ENCODE measurements around the gene ROBO3.

Gene ROBO3

GRCh38 chr11:124838805-124839127 lies 26.5 kb upstream of the ROBO3 start:
- no peak for TF ChIP-seq CTCF (IDR thresholded peaks at IDR 0.05)
- Histone ChIP-seq H3K27ac (no peak overlapping the region), H3K4me3 (no peak overlapping the region)
- no peak for DNase-seq (ENCODE audit: low spot score)

GRCh38 chr11:124839128-124839971 lies 25.9 kb upstream of the ROBO3 start:
- peak; percentile 69 for DNase-seq (ENCODE audit: low spot score)
- peak overlapping the region; percentile 72 for H3K4me3 ChIP-seq

GRCh38 chr11:124839972-124840621 lies 25.1 kb upstream of the ROBO3 start:
- H3K27ac ChIP-seq, result no peak overlapping the region
- peak overlapping the region; percentile 72 for H3K4me3 ChIP-seq
- peak; percentile 65 for DNase-seq (ENCODE audit: low spot score)
- no peak for TF ChIP-seq CTCF (IDR thresholded peaks at IDR 0.05)

More at GRCh38 chr11:124839128-124839971, 25.9 kb upstream of the ROBO3 start:
- H3K27ac ChIP-seq, result no peak overlapping the region
- no peak for TF ChIP-seq CTCF (IDR thresholded peaks at IDR 0.05)

- no peak overlapping the region for H3K4me3 ChIP-seq
- TF ChIP-seq CTCF (IDR thresholded peaks at IDR 0.05), result no peak
- no peak overlapping the region for H3K27ac ChIP-seq
- DNase-seq (ENCODE audit: low spot score), result no peak
Measured at GRCh38 chr11:124840666-124841065, 24.6 kb upstream of the ROBO3 start.

- no peak for TF ChIP-seq CTCF (IDR thresholded peaks at IDR 0.05)
- Histone ChIP-seq H3K4me3 (no peak overlapping the region), H3K27ac (no peak overlapping the region)
- no peak for DNase-seq (ENCODE audit: low spot score)
Measured at GRCh38 chr11:124841201-124841600, 24.0 kb upstream of the ROBO3 start.

- no peak overlapping the region for H3K4me3 ChIP-seq
- TF ChIP-seq CTCF (IDR thresholded peaks at IDR 0.05), result no peak
- no peak overlapping the region for H3K27ac ChIP-seq
- peak; percentile 26 for DNase-seq (ENCODE audit: low spot score)
Measured at GRCh38 chr11:124841840-124842239, 23.4 kb upstream of the ROBO3 start.

GRCh38 chr11:124842305-124842704 lies 22.9 kb upstream of the ROBO3 start:
- no peak overlapping the region for H3K4me3 ChIP-seq
- no peak for TF ChIP-seq CTCF (IDR thresholded peaks at IDR 0.05)
- peak; percentile 43 for DNase-seq (ENCODE audit: low spot score)
- no peak overlapping the region for H3K27ac ChIP-seq
